ENCODE results near the gene CRYBA2.

The CRYBA2 gene

GRCh38 chr2:219023045-219023605, 29.9 kb upstream of the CRYBA2 start:
- DNase-seq, result no peak

- DNase-seq, result no peak
Measured at GRCh38 chr2:219022616-219023015, 29.4 kb upstream of the CRYBA2 start.

- no peak for DNase-seq
Measured at GRCh38 chr2:219022041-219022440, 28.8 kb upstream of the CRYBA2 start.

GRCh38 chr2:219021591-219021990, 28.4 kb upstream of the CRYBA2 start:
- DNase-seq, result no peak

GRCh38 chr2:219020604-219021365, 27.6 kb upstream of the CRYBA2 start:
- no peak for DNase-seq

GRCh38 chr2:219019436-219019835, 26.2 kb upstream of the CRYBA2 start:
- DNase-seq, result no peak

- DNase-seq, result no peak
Measured at GRCh38 chr2:219018726-219019125, 25.5 kb upstream of the CRYBA2 start.

- DNase-seq, result no peak
Measured at GRCh38 chr2:219018286-219018685, 25.1 kb upstream of the CRYBA2 start.

- no peak for DNase-seq
Measured at GRCh38 chr2:219017201-219017931, 24.1 kb upstream of the CRYBA2 start.

- no peak for DNase-seq
Measured at GRCh38 chr2:219016721-219017120, 23.5 kb upstream of the CRYBA2 start.

GRCh38 chr2:219010873-219011272, 17.7 kb upstream of the CRYBA2 start:
- DNase-seq, result no peak

- DNase-seq, result no peak
Measured at GRCh38 chr2:219010162-219010756, 17.0 kb upstream of the CRYBA2 start.

- DNase-seq, result no peak
Measured at GRCh38 chr2:219009294-219009693, 16.1 kb upstream of the CRYBA2 start.

GRCh38 chr2:219003979-219004378, 10.8 kb upstream of the CRYBA2 start:
- DNase-seq, result no peak

GRCh38 chr2:219003267-219003634, 10.0 kb upstream of the CRYBA2 start:
- no peak for DNase-seq

GRCh38 chr2:219002395-219003266, 9.4 kb upstream of the CRYBA2 start:
- DNase-seq, result no peak

- no peak for DNase-seq
Measured at GRCh38 chr2:219001577-219002394, 8.6 kb upstream of the CRYBA2 start.

GRCh38 chr2:219001100-219001576, 7.9 kb upstream of the CRYBA2 start:
- DNase-seq, result no peak

- no peak for DNase-seq
Measured at GRCh38 chr2:219000569-219000960, 7.3 kb upstream of the CRYBA2 start.

- DNase-seq, result no peak
Measured at GRCh38 chr2:218999881-219000568, 6.8 kb upstream of the CRYBA2 start.
